ENCODE data around the gene STPG2. TPM values are rescaled to one million over a fixed set of nuclear protein-coding genes. Genes with fewer than 3 reads are reported as not detected.

STPG2 gene
- total RNA-seq, 8 experiments from 2014 or later, result 0.05 to 0.93 (median 0.35) TPM; not detected in 1

GRCh38 chr4:98055800-98056501 is 87.3 kb downstream of the STPG2 start:
- no peak overlapping the region for H3K27ac ChIP-seq
- peak in 2 of 8 experiments; percentile 37 to 72 for ATAC-seq (replicated peaks in 6 of 8)
- in situ Hi-C loops (cut with MboI; ENCODE audit: low pct_unique_long_range_greater_than_20kb in 2 of 9, low sequenced_read_pairs in 9 of 9, unreplicated experiment in 9 of 9), result no loop called here
- H3K4me1 ChIP-seq (replicated peaks in 1 of 2), result no peaks in the 10 kb centered on the region
- H3K4me3 ChIP-seq, result no peak overlapping the region
- 0 to 100% (median 57%) methylated on average over 1 to 4 of the region's 7 CpGs; no CpG with 5 or more reads in 4 of the 10 experiments for WGBS, 10 experiments

GRCh38 chr4:98046665-98047064 is 96.6 kb downstream of the STPG2 start:
- H3K4me1 ChIP-seq (replicated peaks in 1 of 2), result no peaks in the 10 kb centered on the region
- WGBS, 10 experiments, result 29 to 100% methylated on average over 1 of the region's 1 CpG; no CpG with 5 or more reads in 8 of the 10 experiments
- no peak overlapping the region for H3K4me3 ChIP-seq
- no peak overlapping the region for H3K27ac ChIP-seq
- in situ Hi-C loops (cut with MboI; ENCODE audit: low pct_unique_long_range_greater_than_20kb in 2 of 9, low sequenced_read_pairs in 9 of 9, unreplicated experiment in 9 of 9), result no loop called here
- no peak for ATAC-seq (replicated peaks in 6 of 8)

- WGBS, 10 experiments, result 0 to 100% (median 79%) methylated on average over 1 of the region's 1 CpG; no CpG with 5 or more reads in 4 of the 10 experiments
These were observed 113.2 kb downstream of the STPG2 start for GRCh38 chr4:98030059-98030458.

GRCh38 chr4:98027827-98028226 is 115.4 kb downstream of the STPG2 start:
- in situ Hi-C loops (cut with MboI; ENCODE audit: low pct_unique_long_range_greater_than_20kb in 2 of 9, low sequenced_read_pairs in 9 of 9, unreplicated experiment in 9 of 9), result no loop called here
- 0 to 83% (median 61%) methylated on average over 2 of the region's 2 CpGs; no CpG with 5 or more reads in 1 of the 10 experiments for WGBS, 10 experiments
- peak in 4 of 8 experiments; percentile 26 to 68 (median 62) for ATAC-seq (replicated peaks in 6 of 8)
- Histone ChIP-seq H3K4me3 (no peak overlapping the region), H3K4me1 (replicated peaks in 1 of 2) (no peaks in the 10 kb centered on the region), H3K27ac (no peak overlapping the region)

More at GRCh38 chr4:98030059-98030458, 113.2 kb downstream of the STPG2 start:
- Histone ChIP-seq H3K27ac (no peak overlapping the region), H3K4me3 (no peak overlapping the region), H3K4me1 (replicated peaks in 1 of 2) (no peaks in the 10 kb centered on the region)
- no peak for ATAC-seq (replicated peaks in 6 of 8)
- in situ Hi-C loops (cut with MboI; ENCODE audit: low pct_unique_long_range_greater_than_20kb in 2 of 9, low sequenced_read_pairs in 9 of 9, unreplicated experiment in 9 of 9), result no loop called here

- no peak for ATAC-seq (replicated peaks in 6 of 8)
- no peaks in the 10 kb centered on the region for H3K4me1 ChIP-seq (replicated peaks in 1 of 2)
- H3K4me3 ChIP-seq, result no peak overlapping the region
- in situ Hi-C loops (cut with MboI; ENCODE audit: low pct_unique_long_range_greater_than_20kb in 2 of 9, low sequenced_read_pairs in 9 of 9, unreplicated experiment in 9 of 9), result no loop called here
- no peak overlapping the region for H3K27ac ChIP-seq
- 8 to 100% (median 72%) methylated on average over 1 to 3 of the region's 3 CpGs for WGBS, 10 experiments
These were observed 116.9 kb downstream of the STPG2 start for GRCh38 chr4:98026362-98026761.

- Histone ChIP-seq H3K27ac (no peak overlapping the region), H3K4me3 (no peak overlapping the region), H3K4me1 (replicated peaks in 1 of 2) (no peaks in the 10 kb centered on the region)
- in situ Hi-C loops (cut with MboI; ENCODE audit: low pct_unique_long_range_greater_than_20kb in 2 of 9, low sequenced_read_pairs in 9 of 9, unreplicated experiment in 9 of 9), result no loop called here
- no peak for ATAC-seq (replicated peaks in 6 of 8)
- WGBS, 10 experiments, result 0 to 100% (median 42%) methylated on average over 1 to 3 of the region's 3 CpGs; no CpG with 5 or more reads in 1 of the 10 experiments
These were observed 136.4 kb downstream of the STPG2 start for GRCh38 chr4:98006814-98007412.

GRCh38 chr4:98006060-98006459 is 137.2 kb downstream of the STPG2 start:
- no peak for ATAC-seq (replicated peaks in 6 of 8)
- Histone ChIP-seq H3K4me1 (replicated peaks in 1 of 2) (peaks cover 0 to under 1% of the 10 kb centered on the region in 2 donors), H3K4me3 (no peak overlapping the region), H3K27ac (no peak overlapping the region)
- 0 to 100% (median 50%) methylated on average over 1 of the region's 1 CpG; no CpG with 5 or more reads in 5 of the 10 experiments for WGBS, 10 experiments
- in situ Hi-C loops (cut with MboI; ENCODE audit: low pct_unique_long_range_greater_than_20kb in 2 of 9, low sequenced_read_pairs in 9 of 9, unreplicated experiment in 9 of 9), result no loop called here

GRCh38 chr4:98000940-98001339 is 142.3 kb downstream of the STPG2 start:
- Histone ChIP-seq H3K4me1 (replicated peaks in 1 of 2) (peaks cover 0 to 5% of the 10 kb centered on the region in 2 donors), H3K4me3 (no peak overlapping the region), H3K27ac (no peak overlapping the region)
- no peak for ATAC-seq (replicated peaks in 6 of 8)
- 0 to 100% (median 92%) methylated on average over 1 to 2 of the region's 2 CpGs for WGBS, 10 experiments
- in situ Hi-C loops (cut with MboI; ENCODE audit: low pct_unique_long_range_greater_than_20kb in 2 of 9, low sequenced_read_pairs in 9 of 9, unreplicated experiment in 9 of 9), result no loop called here

GRCh38 chr4:97998203-97998602 is 145.1 kb downstream of the STPG2 start:
- no peak overlapping the region for H3K27ac ChIP-seq
- H3K4me3 ChIP-seq, result no peak overlapping the region
- in situ Hi-C loops (cut with MboI; ENCODE audit: low pct_unique_long_range_greater_than_20kb in 2 of 9, low sequenced_read_pairs in 9 of 9, unreplicated experiment in 9 of 9), result no loop called here
- H3K4me1 ChIP-seq (replicated peaks in 1 of 2), result peaks cover 0 to 5% of the 10 kb centered on the region in 2 donors
- WGBS, 10 experiments, result 7 to 100% (median 74%) methylated on average over 1 to 2 of the region's 2 CpGs; no CpG with 5 or more reads in 5 of the 10 experiments
- peak in 2 of 8 experiments; percentile 49 to 83 for ATAC-seq (replicated peaks in 6 of 8)

- H3K27ac ChIP-seq, result no peak overlapping the region
- no peaks in the 10 kb centered on the region for H3K4me1 ChIP-seq (replicated peaks in 1 of 2)
- in situ Hi-C loops (cut with MboI; ENCODE audit: low pct_unique_long_range_greater_than_20kb in 2 of 9, low sequenced_read_pairs in 9 of 9, unreplicated experiment in 9 of 9), result no loop called here
- WGBS, 10 experiments, result 0 to 95% (median 50%) methylated on average over 1 to 4 of the region's 6 CpGs; no CpG with 5 or more reads in 1 of the 10 experiments
- ATAC-seq (replicated peaks in 6 of 8), result peak in 1 of 8 experiments; percentile 31
- H3K4me3 ChIP-seq, result no peak overlapping the region
These were observed 148.4 kb downstream of the STPG2 start for GRCh38 chr4:97994765-97995465.

- 0 to 100% (median 73%) methylated on average over 1 of the region's 1 CpG for WGBS, 10 experiments
- no peak overlapping the region for H3K4me3 ChIP-seq
- ATAC-seq (replicated peaks in 6 of 8), result no peak
- H3K4me1 ChIP-seq (replicated peaks in 1 of 2), result no peaks in the 10 kb centered on the region
- H3K27ac ChIP-seq, result no peak overlapping the region
- in situ Hi-C loops (cut with MboI; ENCODE audit: low pct_unique_long_range_greater_than_20kb in 2 of 9, low sequenced_read_pairs in 9 of 9, unreplicated experiment in 9 of 9), result no loop called here
These were observed 152.9 kb downstream of the STPG2 start for GRCh38 chr4:97990409-97990808.

- 3 to 90% (median 41%) methylated on average over 1 to 2 of the region's 2 CpGs for WGBS, 10 experiments
- Histone ChIP-seq H3K4me3 (no peak overlapping the region), H3K4me1 (replicated peaks in 1 of 2) (no peaks in the 10 kb centered on the region), H3K27ac (no peak overlapping the region)
- ATAC-seq (replicated peaks in 6 of 8), result peak in 1 of 8 experiments; percentile 39
- in situ Hi-C loops (cut with MboI; ENCODE audit: low pct_unique_long_range_greater_than_20kb in 2 of 9, low sequenced_read_pairs in 9 of 9, unreplicated experiment in 9 of 9), result no loop called here
These were observed 156.1 kb downstream of the STPG2 start for GRCh38 chr4:97987019-97987648.
